MCF 10A (cell line): Measurements from ENCODE around the gene CSDE1. TPM values are rescaled to one million over a fixed set of nuclear protein-coding genes. Genes with fewer than 3 reads are reported as not detected.

Experiments used
- BruUV-seq: library from RNA; stranded (reverse); fragments of 400-500 nt; replicated peaks from 2 replicates; lab custom pipeline; 2021; lab: Mats Ljungman, UMichigan
- CTCF ChIA-PET: fragments of 300-600 bp; sonication (Branson Sonifier 250); formaldehyde crosslinking; extraction: SDS; loops from one replicate; lab custom pipeline; 2021; ENCODE audit warnings: antibody characterized with exemption, inconsistent platforms; lab: Yijun Ruan, JAX
- POLR2A ChIA-PET: fragments of 300-600, 350-650 bp; sonication (Branson Sonifier 250); formaldehyde crosslinking; extraction: SDS; loops from one replicate; lab custom pipeline; 2020; ENCODE audit warnings: antibody characterized with exemption, inconsistent platforms; lab: Yijun Ruan, JAX
- DNase-seq: peaks from one replicate; pipeline ENCODE4 v3.0.0-alpha.2; 2018; ENCODE audit not compliant: unreplicated experiment
- H3K27ac Mint-ChIP-seq: one replicate; pipeline ENCODE4 v1.8.0; 2022; ENCODE audit warnings: mild to moderate bottlenecking, low read depth, mixed read lengths; ENCODE audit not compliant: unreplicated experiment
- H3K27me3 Mint-ChIP-seq: one replicate; pipeline ENCODE4 v1.8.0; 2022; ENCODE audit warnings: mixed read lengths; ENCODE audit not compliant: insufficient read depth, unreplicated experiment
- H3K36me3 Mint-ChIP-seq: one replicate; pipeline ENCODE4 v1.8.0; 2022; ENCODE audit warnings: mild to moderate bottlenecking, moderate library complexity, mixed read lengths; ENCODE audit not compliant: insufficient read depth, unreplicated experiment
- H3K4me1 Mint-ChIP-seq: one replicate; pipeline ENCODE4 v1.8.0; 2022; ENCODE audit warnings: mixed read lengths; ENCODE audit not compliant: insufficient read depth, unreplicated experiment
- H3K4me3 Mint-ChIP-seq: one replicate; pipeline ENCODE4 v1.8.0; 2022; ENCODE audit warnings: mild to moderate bottlenecking, moderate library complexity, mixed read lengths; ENCODE audit not compliant: unreplicated experiment
- H3K9me3 Mint-ChIP-seq: one replicate; pipeline ENCODE4 v1.8.0; 2022; ENCODE audit warnings: mixed read lengths; ENCODE audit not compliant: unreplicated experiment
- CTCF ChIP-seq: fragments of 200-600 bp; IDR thresholded peaks from one replicate; pipeline ENCODE4 v1.8.0; 2022; ENCODE audit warnings: antibody characterized with exemption, mild to moderate bottlenecking; ENCODE audit not compliant: unreplicated experiment
- intact Hi-C: fragments of 100-400 bp; cut with micrococcal nuclease; formaldehyde crosslinking; loops from 2 replicates; pipeline ENCODE4 v1.14.1; 2022
- total RNA-seq: library from RNA; stranded (reverse); gene quantifications from 2 replicates; pipeline ENCODE4 v1.2.3, GENCODE V29; 2022

CSDE1 gene
- total RNA-seq, 1 experiment from 2014 or later, result 580 TPM

GRCh38 chr1:114723915-114724314, 33.9 kb downstream of the CSDE1 start:
- Mint-ChIP-seq H3K4me1 (no peaks in the 10 kb centered on the region), H3K9me3 (no peaks in the 10 kb centered on the region), H3K36me3 (peaks cover 97% of the 10 kb centered on the region), H3K4me3 (no peak overlapping the region), H3K27me3 (no peaks in the 10 kb centered on the region), H3K27ac (no peak overlapping the region)
- DNase-seq, result no peak
- no TSS peak for BruUV-seq
- ChIA-PET POLR2A (no interaction called here), CTCF (no interaction called here)
- intact Hi-C loops, result no loop called here
- TF ChIP-seq CTCF, result no peak

DNA sequence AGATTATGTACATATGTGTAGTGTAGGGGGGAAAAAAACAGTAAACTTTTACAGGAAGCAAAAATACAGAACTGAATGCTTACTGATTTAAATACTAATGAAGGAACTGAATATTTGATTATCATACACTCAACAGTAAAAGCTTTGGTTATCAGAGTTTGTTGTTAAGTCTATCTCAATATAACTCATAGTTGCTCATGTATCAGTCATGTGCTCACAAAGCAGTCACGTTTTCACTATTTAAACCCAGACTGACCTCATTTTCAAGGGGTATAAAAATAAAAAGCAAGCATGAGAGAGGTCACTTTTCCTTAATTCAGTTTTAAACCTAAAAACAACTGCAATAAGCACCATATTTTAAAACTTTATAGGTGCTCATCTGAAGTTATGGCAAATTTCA, 34.3 kb downstream of the CSDE1 start:
- intact Hi-C loops, result no loop called here
- BruUV-seq, result no TSS peak
- no peak for TF ChIP-seq CTCF
- Mint-ChIP-seq H3K27me3 (no peaks in the 10 kb centered on the region), H3K36me3 (peaks cover 100% of the 10 kb centered on the region), H3K9me3 (no peaks in the 10 kb centered on the region), H3K27ac (no peak overlapping the region), H3K4me3 (no peak overlapping the region), H3K4me1 (no peaks in the 10 kb centered on the region)
- CTCF ChIA-PET, result no interaction called here
- no peak for DNase-seq
- POLR2A ChIA-PET, result no interaction called here

DNA sequence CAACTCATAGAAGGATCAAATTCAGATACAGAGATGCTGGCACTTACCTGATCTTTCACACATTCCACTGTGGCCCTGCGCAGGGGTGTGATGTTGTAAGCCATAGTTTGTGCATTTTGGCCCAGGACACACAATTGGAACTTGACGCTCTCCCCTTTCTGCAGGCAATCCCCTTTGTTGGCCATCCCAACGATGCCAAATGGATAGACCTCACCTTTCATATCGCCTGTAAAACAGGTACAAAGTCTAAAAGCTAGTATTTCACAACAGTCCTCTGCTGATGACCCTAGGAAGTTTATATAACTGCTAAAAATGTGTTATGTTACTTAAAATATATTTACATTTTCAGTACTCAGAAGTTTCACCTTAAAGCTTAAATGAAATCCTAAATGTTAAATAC, 37.3 kb downstream of the CSDE1 start:
- ChIA-PET POLR2A (interaction anchor here (0.6 to 1.2 kb wide), 4 partner anchors 18 to 110 kb away, joined by 3 to 7 read pairs (median 4); no protein-coding TSS in a partner anchor), CTCF (interaction anchor here (0.8 kb wide), 1 partner anchor 375 kb away, joined by 3 read pairs; no protein-coding TSS in a partner anchor)
- H3K27ac Mint-ChIP-seq, result no peak overlapping the region
- no peak for DNase-seq
- intact Hi-C loops, result no loop called here
- H3K27me3 Mint-ChIP-seq, result no peaks in the 10 kb centered on the region
- H3K4me3 Mint-ChIP-seq, result no peak overlapping the region
- H3K36me3 Mint-ChIP-seq, result peaks cover 97% of the 10 kb centered on the region
- BruUV-seq, result no TSS peak
- no peaks in the 10 kb centered on the region for H3K9me3 Mint-ChIP-seq
- TF ChIP-seq CTCF, result no peak
- H3K4me1 Mint-ChIP-seq, result peaks cover 8% of the 10 kb centered on the region

- H3K4me3 Mint-ChIP-seq, result no peak overlapping the region
- intact Hi-C loops, result no loop called here
- no peak for DNase-seq
- no peaks in the 10 kb centered on the region for H3K27me3 Mint-ChIP-seq
- H3K36me3 Mint-ChIP-seq, result peaks cover 86% of the 10 kb centered on the region
- no peaks in the 10 kb centered on the region for H3K9me3 Mint-ChIP-seq
- no TSS peak for BruUV-seq
- peaks cover 8% of the 10 kb centered on the region for H3K4me1 Mint-ChIP-seq
- H3K27ac Mint-ChIP-seq, result no peak overlapping the region
- ChIA-PET POLR2A (interaction anchor here (1.2 kb wide), 1 partner anchor 22 kb away, joined by 7 read pairs; no protein-coding TSS in a partner anchor), CTCF (interaction anchor here (1.2 kb wide), 1 partner anchor 373 kb away, joined by 4 read pairs; no protein-coding TSS in a partner anchor)
- no peak for TF ChIP-seq CTCF
These were observed 38.4 kb downstream of the CSDE1 start for GRCh38 chr1:114719424-114719787.
